Kidney (tissue), 14 donors: Measurements from ENCODE around the gene VGF. TPM values are rescaled to one million over a fixed set of nuclear protein-coding genes. Genes with fewer than 3 reads are reported as not detected.

Experiments
- DNase-seq, 5 donors: peaks; one replicate each; pipeline ENCODE4 v3.0.0-alpha.2; 2013 to 2020
- FAIRE-seq: peaks from 2 replicates; lab custom pipeline; 2012; peaks lifted over from hg19 to GRCh38; lab: Jason Lieb, UNC
- H3K27ac ChIP-seq, 2 donors: one replicate each; pipeline ENCODE4 v1.7.0; 2013; ENCODE audit warnings: low read depth in 2 of 2, low read length in 2 of 2, inconsistent platforms in 1 of 2
- H3K27me3 ChIP-seq: one replicate; pipeline ENCODE4 v1.7.1; 2013; ENCODE audit warnings: low read length, inconsistent platforms; ENCODE audit not compliant: control insufficient read depth, insufficient read depth
- H3K36me3 ChIP-seq, 3 donors: one replicate each; pipeline versions ENCODE4 v1.7.0 to v1.7.1; 2013; ENCODE audit warnings: low read length in 3 of 3, control low read depth in 1 of 3, inconsistent platforms in 1 of 3; ENCODE audit not compliant: insufficient read depth in 3 of 3, control insufficient read depth in 2 of 3
- H3K4me1 ChIP-seq, 3 donors: one replicate each; pipeline versions ENCODE4 v1.7.0 to v1.7.1; 2013; ENCODE audit warnings: low read length in 3 of 3, inconsistent platforms in 1 of 3, low read depth in 1 of 3; ENCODE audit not compliant: control insufficient read depth in 2 of 3, insufficient read depth in 2 of 3
- H3K4me3 ChIP-seq, 3 donors: one replicate each; pipeline versions ENCODE4 v1.7.0 to v1.8.1; 2013; ENCODE audit warnings: low read length in 3 of 3, control low read depth in 1 of 3, inconsistent platforms in 1 of 3
- H3K9ac ChIP-seq, 3 donors: one replicate each; pipeline versions ENCODE4 v1.7.0 to v1.7.1; 2013; ENCODE audit warnings: low read length in 3 of 3, control low read depth in 1 of 3, inconsistent platforms in 1 of 3
- H3K9me3 ChIP-seq, 3 donors: one replicate each; pipeline versions ENCODE4 v1.7.0 to v1.7.1; 2013; ENCODE audit warnings: low read length in 3 of 3, control low read depth in 1 of 3, inconsistent platforms in 1 of 3; ENCODE audit not compliant: control insufficient read depth in 2 of 3, insufficient read depth in 1 of 3
- CTCF ChIP-seq: IDR thresholded peaks from 3 replicates; pipeline ENCODE4 v1.5.1; 2012; ENCODE audit warnings: mild to moderate bottlenecking, moderate library complexity, borderline replicate concordance; ENCODE audit not compliant: insufficient read depth; ENCODE audit errors: extremely low read depth
- intact Hi-C: fragments of 100-400 bp; cut with DNase I; formaldehyde crosslinking; loops from one replicate; pipeline ENCODE4 v1.11.1; 2022
- polyA plus RNA-seq: library from polyadenylated mRNA; stranded (reverse); fragments of 350-450 nt; fragmentation: Illumina TruSeq; extraction: RNeasy Lipid Tissue Mini Kit (QIAGEN cat#74804); gene quantifications from one replicate; pipeline ENCODE4 v1.2.3, GENCODE V29; 2014; ENCODE audit warnings: low read depth, low replicate concordance; ENCODE audit not compliant: insufficient read depth
- total RNA-seq: library from RNA; stranded (reverse); fragmentation: NEBNext Ultra II Directional; extraction: Animal tissue kit (Norgen Biotek cat#: 25700); gene quantifications from one replicate; pipeline ENCODE4 v1.2.1, GENCODE V29; 2021
- donor health status: control.
- donor health status: control.
- donor health status: control.
- donor health status: control.
- donor health status: control.
- donor health status: DM: yes; HTN: yes; CAD: no.
- donor health status: Normal renal cell carcinoma (clear cell type).

The VGF gene
- total and polyA plus RNA-seq, 2 donors from 2014 or later = 0.38 to 2.2 TPM

- H3K4me1 ChIP-seq = peaks cover 0 to 6% (median 0%) of the 10 kb centered on the region in 3 donors
- FAIRE-seq (no peak), DNase-seq (no peak)
- H3K9ac ChIP-seq = no peak overlapping the region
- no peaks in the 10 kb centered on the region for H3K36me3 ChIP-seq
- H3K9me3 ChIP-seq = no peaks in the 10 kb centered on the region
- H3K27me3 ChIP-seq = no peaks in the 10 kb centered on the region
- TF ChIP-seq CTCF = no peak
- no peak overlapping the region for H3K27ac ChIP-seq
- no peak overlapping the region for H3K4me3 ChIP-seq
- intact Hi-C loops = no loop called here
These were observed 45.1 kb downstream of the VGF start for GRCh38 chr7:101120315-101120714.

- no peak for FAIRE-seq
- Histone ChIP-seq H3K9me3 (no peaks in the 10 kb centered on the region), H3K9ac (no peak overlapping the region), H3K4me3 (no peak overlapping the region), H3K27me3 (no peaks in the 10 kb centered on the region), H3K36me3 (no peaks in the 10 kb centered on the region), H3K27ac (no peak overlapping the region), H3K4me1 (peaks cover 0 to 4% (median 0%) of the 10 kb centered on the region in 3 donors)
- intact Hi-C loops = no loop called here
- no peak for TF ChIP-seq CTCF
- no peak for DNase-seq
These were observed 45.5 kb downstream of the VGF start for GRCh38 chr7:101119876-101120275.

GRCh38 chr7:101118856-101119255 lies 46.5 kb downstream of the VGF start:
- no peak overlapping the region for H3K27ac ChIP-seq
- no peak overlapping the region for H3K4me3 ChIP-seq
- no peak for TF ChIP-seq CTCF
- H3K4me1 ChIP-seq = peaks cover 0 to 2% (median 0%) of the 10 kb centered on the region in 3 donors
- no peaks in the 10 kb centered on the region for H3K27me3 ChIP-seq
- no peak for DNase-seq
- intact Hi-C loops = no loop called here
- FAIRE-seq = no peak
- H3K36me3 ChIP-seq = no peaks in the 10 kb centered on the region
- H3K9ac ChIP-seq = no peak overlapping the region
- no peaks in the 10 kb centered on the region for H3K9me3 ChIP-seq

GRCh38 chr7:101116898-101117297 lies 48.5 kb downstream of the VGF start:
- no peak for TF ChIP-seq CTCF
- Histone ChIP-seq H3K4me1 (peaks cover 0 to 1% (median 0%) of the 10 kb centered on the region in 3 donors), H3K27ac (no peak overlapping the region), H3K36me3 (no peaks in the 10 kb centered on the region), H3K9ac (no peak overlapping the region), H3K9me3 (no peaks in the 10 kb centered on the region), H3K4me3 (no peak overlapping the region), H3K27me3 (no peaks in the 10 kb centered on the region)
- FAIRE-seq (no peak), DNase-seq (no peak)
- intact Hi-C loops = no loop called here
